Measurements from ENCODE around the gene HOXC9.

The HOXC9 gene

DNA sequence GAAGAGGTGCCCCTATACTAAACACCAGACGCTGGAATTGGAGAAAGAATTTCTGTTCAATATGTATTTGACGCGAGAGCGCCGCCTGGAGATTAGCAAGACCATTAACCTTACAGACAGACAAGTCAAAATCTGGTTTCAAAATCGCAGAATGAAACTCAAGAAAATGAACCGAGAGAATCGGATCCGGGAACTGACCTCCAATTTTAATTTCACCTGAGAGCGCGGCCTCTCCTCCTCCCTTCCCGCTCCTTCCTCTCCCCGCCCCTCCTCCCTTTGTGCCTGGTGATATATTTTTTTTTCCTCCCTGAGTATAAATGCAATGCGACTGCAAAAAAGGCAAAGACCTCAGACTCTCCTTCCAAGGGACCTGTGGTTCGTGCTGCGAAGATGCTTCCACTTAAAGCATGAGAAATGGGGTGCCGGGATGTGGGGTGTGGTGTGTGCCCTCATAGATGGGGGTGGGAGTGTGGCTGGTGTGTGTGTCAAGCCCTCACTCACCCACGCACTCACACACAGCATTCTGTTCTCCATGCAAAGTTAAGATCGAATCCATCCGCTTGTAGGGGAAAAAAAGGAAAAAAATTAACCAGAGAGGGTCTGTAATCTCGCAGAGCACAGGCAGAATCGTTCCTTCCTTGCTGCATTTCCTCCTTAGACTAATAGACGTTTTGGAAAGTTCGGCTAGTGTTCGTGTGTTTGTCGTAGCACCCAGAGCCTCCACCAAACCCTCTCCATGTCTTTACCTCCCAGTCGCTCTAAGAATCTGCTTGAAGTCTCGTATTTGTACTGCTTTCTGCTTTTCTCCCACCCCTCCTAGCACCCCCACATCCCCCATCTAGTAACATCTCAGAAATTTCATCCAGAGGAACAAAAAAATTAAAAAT is 10.5 kb upstream of the HOXC9 start:
- DNase-seq: no peak

GRCh38 chr12:53990311-53991076 is 9.5 kb upstream of the HOXC9 start:
- no peak for DNase-seq

GRCh38 chr12:53991077-53991460 is 8.9 kb upstream of the HOXC9 start:
- no peak for DNase-seq

DNA sequence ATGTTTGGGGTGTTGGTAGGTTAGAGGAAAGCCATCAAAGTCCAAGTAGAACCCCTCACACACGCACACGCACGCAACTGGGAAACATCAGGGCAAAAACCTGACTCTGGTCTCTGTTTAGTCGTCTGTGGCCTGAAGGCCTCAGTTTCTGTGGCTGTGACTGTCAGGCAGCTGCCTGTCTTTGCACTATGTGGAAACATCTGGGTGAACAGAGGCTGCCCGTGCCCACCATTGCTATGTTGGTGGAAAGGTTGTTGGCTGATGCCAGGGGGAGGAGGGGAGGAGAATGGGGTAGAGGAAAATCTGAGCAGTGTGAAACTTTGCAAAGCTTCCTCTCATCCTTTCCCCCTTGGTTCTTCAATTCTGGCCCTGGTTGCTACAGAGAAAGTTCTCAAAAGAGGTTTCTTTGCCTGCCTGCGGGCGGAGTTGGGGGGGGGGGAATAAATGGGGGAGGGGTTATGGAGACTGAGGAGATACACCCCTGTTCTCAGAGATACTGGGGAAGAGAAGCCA is 7.5 kb upstream of the HOXC9 start:
- DNase-seq: no peak

DNA sequence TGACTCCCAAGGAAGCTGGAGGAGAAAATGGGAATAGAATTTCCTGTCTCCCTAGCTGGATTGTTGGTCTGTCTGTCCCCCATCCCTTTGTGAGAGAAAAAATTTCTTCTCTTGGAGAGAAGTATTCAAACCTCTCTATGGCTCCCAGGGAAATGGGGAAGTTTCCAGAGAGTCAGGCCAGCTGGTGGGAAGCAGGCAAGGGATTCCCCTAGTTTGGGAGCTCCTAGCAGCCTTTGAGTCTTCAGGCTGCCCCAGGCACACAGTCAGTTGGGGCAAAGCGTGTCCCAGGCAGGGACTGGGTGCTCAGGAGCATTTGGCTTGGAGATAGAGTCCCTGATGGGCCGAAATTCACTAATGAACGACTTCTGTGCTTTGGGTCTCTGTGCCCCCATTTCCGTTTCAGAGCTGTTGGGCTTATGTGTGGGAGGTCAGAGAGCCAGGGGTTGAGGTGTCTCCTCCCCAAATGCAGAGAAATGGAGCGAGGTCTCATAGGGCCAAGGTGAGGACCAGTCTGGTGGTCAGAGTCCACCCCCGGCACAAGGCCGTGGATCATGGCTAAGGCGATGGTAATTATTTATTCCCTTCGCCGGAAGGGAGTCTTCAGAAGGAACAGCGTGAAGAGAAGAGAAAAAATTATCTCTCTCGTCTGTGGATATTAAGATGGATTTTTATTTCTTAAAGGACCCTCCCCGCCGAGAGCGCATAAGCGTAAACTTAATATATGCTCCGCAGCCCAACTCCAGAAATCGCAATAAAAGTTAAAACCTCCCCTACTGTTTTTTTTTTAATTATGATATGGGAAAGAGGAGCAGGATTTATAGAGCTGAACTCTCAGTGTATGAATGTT is 6.6 kb upstream of the HOXC9 start:
- no peak for DNase-seq

DNA sequence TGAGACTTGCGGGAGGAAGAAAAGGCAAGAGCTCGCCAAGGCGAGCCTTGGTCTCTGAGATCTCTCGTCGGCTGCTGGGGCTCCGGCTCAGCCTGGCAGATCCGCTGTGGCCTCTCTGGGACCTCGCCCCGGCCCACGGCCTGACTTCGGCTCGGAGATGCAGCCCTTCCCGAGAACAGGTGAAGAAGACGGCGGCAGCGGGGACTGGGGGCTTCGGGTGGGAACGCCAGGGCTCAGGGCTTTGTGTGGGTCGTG is 6.0 kb upstream of the HOXC9 start:
- DNase-seq: no peak

DNA sequence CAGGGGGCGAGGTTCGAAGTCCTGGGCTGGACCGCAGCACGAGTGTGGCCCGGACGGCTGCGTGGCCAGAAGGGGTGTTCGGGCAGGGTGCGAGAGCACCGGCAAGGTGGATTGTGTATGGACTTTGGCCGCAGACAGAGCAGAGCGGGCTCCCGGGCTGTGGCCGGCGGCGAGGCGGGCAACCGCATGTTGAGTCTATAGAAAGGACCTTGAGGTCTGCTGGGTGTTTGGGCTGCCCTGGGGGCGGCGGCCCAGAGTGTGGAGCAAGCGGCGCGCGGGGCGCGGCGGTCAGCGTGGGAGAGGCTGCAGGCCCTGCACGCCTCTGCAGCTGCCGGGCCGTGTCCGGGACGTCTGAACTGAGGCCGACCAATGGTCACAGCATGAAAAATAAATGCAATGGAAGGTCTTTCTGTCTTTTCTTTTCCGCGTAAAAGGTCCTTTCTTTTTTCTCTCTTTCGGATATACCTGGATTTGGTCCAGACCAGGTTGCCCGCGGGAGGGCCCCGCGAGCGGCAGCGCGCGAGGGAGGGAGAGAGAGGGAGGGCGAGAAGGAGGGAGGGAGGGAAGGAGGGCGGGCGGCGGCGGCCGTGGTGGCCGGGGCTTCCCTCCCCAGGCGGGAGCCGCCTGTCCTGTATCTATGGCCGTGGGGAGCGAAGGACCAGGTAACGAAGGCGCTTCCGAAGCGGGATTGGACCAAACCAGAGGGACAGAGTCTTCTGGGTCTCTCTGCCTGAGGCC is 5.5 kb upstream of the HOXC9 start:
- DNase-seq: no peak

DNA sequence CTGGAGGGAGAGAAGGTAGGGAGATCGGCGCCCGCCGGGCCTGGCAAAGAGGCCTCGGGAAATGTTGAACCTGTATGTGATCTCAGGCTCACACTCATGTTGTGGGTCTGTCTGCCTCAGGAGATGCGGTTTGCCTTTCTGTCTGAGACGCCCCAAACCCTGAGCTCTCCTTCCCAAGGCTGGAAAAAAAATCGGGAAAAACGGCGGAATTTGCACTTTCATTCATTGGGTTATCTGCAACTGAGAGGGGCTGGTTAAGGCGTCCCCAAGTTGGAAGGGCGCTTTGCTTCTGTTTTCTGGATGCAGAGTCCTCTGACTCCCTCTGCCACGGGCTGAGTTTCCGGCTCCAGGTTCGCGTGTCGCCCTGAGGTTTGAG is 5.0 kb upstream of the HOXC9 start:
- no peak for DNase-seq

- no peak for DNase-seq
These were observed 4.4 kb upstream of the HOXC9 start for GRCh38 chr12:53995378-53996239.

DNA sequence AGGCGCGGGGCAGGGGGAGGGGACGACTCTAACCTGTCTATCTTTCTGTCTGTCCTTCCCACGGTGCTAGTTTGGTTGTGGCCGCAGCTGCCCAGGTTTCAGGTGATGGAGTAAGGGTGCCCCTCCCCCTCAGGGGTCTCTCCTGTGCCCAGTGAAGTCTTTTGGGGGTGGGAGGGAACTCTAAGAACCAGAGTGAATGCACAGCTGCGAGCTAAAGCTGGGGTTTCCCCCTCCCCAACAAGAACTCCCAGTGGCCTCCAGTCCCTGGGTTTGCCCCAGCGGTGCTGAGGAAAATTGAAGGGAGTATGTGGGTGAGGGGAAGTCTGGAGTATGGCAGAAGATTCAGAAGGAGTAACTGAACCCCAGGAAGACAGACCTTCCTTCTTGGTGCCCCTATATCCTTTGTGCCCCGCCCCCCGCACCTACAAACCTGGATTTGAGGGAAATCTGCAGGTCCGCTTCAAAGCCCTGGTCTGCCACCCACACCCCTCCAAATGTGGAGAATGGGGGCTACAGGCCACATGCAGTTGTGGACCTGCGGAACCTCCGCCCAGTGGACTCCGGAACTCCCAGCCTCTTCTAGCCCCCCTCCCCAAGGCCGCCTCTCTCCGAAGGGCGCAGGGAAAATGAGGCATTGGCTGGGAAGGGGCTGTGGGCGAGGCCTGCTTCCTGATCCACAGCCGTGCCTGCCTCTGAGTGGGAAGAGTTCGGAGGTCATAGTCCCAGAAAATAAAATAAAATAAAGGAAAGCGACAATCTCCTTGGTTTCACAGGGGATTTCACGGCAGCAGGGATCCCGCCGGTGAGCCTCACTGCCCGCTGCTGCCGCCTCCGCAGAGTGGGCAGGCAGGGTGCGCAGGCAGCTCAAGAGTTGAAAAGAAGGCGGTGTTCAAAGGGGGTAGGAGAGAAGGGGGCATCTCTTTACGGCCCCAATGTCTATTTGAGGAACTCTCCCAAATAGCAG is 3.4 kb upstream of the HOXC9 start:
- DNase-seq: no peak

DNA sequence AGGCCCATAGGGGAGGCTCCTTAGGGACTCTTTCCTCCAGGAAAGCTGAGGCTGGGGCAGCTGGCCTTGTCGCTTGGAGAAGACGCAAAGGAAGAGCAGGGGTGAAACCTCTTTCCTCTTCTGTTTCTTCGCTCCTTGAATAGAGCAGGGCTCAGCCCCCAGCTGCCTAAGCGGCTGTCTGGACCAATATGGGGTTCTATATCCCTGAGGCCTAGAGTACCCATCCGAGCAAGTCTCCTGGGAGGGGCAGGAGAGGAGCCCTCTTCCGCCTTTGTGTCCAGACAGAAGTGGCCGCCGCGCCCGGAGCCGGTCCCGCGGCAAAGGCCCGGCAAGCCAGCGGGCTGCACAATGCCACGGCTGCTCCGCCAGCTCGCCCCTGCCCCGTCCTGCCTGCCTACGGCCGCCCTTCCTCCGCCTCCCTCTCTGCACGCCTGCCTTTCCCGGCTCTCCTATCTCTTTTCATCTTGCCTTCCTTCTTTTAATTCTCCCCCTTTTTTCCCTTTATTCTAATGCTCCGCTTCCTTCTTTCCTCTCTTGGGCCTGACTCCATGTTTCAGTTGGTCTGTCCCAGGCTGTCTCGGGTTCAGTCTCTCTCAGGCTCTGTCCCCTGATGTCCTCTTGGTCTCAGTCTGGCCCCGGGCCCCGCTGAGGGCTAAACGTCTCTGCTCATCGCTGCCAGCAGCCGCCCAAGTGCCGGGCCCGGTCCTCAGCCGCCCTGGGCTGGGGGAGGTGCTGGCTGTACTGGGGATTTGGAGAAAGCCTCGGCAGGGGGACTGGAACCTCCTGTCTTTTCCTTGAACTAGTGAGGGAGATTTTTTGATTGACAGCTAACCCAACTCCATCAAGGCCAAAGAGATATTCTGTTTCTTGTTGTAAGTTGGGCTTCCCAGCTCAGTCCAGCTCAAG is 2.5 kb upstream of the HOXC9 start:
- no peak for DNase-seq

GRCh38 chr12:53998110-53998899 is 1.7 kb upstream of the HOXC9 start:
- no peak for DNase-seq

DNA sequence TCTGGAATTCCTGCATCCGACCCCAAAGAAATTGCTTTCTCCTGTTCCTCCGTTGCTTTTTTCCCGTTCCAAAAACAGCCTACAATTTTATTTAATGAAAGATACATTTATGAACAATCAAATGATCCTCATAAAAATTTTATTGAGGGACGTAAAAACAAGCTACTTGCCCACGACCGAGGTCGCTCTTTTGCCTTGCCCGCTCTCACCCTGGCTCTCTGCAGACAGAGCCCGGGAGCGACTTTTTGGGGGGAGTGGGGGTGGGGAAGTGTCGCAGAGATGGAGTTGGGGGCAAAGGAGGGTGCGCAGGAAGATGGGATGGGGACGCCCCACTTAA is 1.1 kb upstream of the HOXC9 start:
- DNase-seq: no peak

DNA sequence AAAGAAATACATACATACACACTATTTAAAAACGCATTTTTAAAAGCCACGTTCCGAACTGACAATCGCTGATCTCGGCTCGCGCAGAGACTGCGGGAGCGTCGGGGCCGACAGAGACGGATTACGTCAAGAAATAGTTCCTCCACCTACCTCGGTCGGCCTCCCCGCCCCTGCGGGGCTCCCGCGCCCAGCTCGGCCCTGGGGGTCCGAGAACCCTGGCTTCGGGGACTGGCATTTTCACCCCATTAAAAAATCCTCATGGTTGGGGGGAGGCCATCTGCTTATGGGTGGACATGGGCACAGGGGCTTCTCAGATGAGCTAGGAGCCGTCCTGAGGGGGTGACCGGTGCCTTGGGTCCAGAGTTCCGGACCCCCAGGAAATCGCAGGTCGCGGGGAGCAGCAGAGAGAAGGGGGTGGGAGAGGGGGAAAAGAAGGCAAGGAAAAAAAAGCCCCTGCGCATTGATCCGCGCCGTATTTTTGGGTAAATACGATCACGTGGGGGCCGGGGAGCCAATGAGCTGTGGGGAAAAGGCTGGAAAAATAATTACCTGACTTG is 324 bp upstream of the HOXC9 start:
- no peak for DNase-seq

DNA sequence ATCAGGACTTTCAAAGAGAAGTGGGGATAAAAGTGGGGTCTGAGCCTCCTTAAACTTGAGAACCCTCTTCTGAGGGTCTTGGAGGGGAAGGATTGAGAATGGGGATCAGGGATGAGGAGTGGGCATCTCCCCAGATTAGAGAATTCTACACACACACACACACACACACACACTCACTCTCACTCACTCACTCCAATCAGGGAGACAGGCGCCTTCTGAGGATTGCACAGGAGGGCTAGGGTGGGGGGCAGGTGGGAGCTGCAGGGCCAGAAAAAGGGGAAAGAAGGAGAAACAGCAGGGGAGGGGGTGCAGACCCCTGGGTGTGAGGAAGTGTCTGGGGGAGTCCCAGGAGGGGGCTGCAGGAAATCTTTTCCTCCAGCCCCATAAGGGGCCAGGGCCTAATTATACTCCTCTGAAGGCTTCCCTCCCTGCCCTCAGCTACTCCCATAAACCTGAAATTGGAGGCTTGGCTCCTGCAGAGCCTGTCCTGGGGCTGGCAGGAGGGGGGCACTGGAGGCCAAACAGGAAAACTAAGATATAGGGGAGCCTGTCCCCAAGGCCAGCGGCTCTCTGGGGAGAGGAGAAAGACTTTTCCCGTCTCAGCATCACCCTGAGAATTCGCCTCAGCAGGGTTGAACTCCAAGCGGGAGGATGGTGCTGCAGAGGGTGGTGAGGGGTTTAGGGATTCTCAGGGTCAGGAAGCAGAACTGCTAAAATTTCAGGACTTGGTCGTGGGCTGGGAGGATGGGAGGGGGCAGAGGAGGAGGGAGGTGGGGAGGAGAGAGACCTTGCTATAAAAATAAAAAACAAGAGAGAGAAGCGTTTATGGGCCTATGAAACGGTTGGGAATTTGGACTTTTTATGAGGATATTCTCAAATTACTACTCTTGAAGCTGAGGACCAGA is 1.6 kb downstream of the HOXC9 start:
- no peak for DNase-seq

DNA sequence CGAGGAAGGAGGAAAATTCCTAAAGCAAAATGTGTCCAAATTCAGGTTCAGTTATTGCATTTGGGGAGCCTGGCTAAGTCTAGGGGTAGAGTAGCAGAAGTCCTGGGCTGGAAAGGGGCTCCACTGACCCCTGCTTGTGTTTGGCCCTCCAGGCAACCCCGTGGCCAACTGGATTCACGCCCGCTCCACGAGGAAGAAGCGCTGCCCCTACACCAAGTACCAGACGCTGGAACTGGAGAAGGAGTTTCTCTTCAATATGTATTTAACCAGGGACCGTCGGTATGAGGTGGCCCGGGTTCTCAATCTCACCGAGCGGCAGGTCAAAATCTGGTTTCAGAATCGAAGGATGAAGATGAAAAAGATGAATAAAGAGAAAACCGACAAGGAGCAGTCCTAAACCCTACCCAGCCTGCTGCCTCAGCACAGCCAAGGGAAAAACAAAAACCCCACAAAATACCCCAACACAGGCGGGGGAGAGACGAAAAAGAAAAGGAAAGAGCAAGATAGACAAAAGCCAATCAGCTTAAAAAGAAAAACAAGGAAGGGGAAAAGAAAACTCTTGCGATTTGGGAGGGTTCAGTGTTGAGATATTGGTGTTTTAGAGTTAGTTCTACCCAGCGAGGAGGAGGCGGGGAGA is 2.4 kb downstream of the HOXC9 start:
- no peak for DNase-seq

GRCh38 chr12:54002915-54003389 is 3.0 kb downstream of the HOXC9 start:
- no peak for DNase-seq
